ENCODE results near the gene METTL23. TPM values are rescaled to one million over a fixed set of nuclear protein-coding genes. Genes with fewer than 3 reads are reported as not detected.

METTL23 gene
- total and polyA plus RNA-seq, 8 donors: 14.4 to 34.1 (median 21.8) TPM

- ATAC-seq (no peak), DNase-seq (no peak), FAIRE-seq (no peak)
- Histone ChIP-seq H3K9me3 (no peaks in the 10 kb centered on the region), H3K27me3 (no peaks in the 10 kb centered on the region), H3K4me3 (no peak overlapping the region), H3K4me1 (no peaks in the 10 kb centered on the region), H3K36me3 (peaks cover 0 to 24% (median 0%) of the 10 kb centered on the region in 3 donors), H3K27ac (no peak overlapping the region)
- WGBS, 2 donors: 88 to 100% methylated on average over 1 of the region's 1 CpG
- intact Hi-C loops (cut with DNase I): no loop called here
- no peak for TF ChIP-seq CTCF (IDR thresholded peaks at IDR 0.05)
These were observed 22.0 kb downstream of the METTL23 start for GRCh38 chr17:76748657-76749056.

- intact Hi-C loops (cut with DNase I): no loop called here
- Histone ChIP-seq H3K36me3 (peaks cover 0 to 7% (median 6%) of the 10 kb centered on the region in 3 donors), H3K9me3 (no peaks in the 10 kb centered on the region), H3K4me1 (no peaks in the 10 kb centered on the region), H3K4me3 (no peak overlapping the region), H3K27me3 (no peaks in the 10 kb centered on the region), H3K27ac (no peak overlapping the region)
- WGBS, 2 donors: 90 to 94% methylated on average over 3 of the region's 3 CpGs
- ATAC-seq (no peak), DNase-seq (no peak), FAIRE-seq (no peak)
- no peak for TF ChIP-seq CTCF (IDR thresholded peaks at IDR 0.05)
These were observed 24.9 kb downstream of the METTL23 start for GRCh38 chr17:76751416-76751993.

GRCh38 chr17:76752006-76752405 is 25.4 kb downstream of the METTL23 start:
- H3K4me1 ChIP-seq: no peaks in the 10 kb centered on the region
- H3K9me3 ChIP-seq: no peaks in the 10 kb centered on the region
- no peaks in the 10 kb centered on the region for H3K27me3 ChIP-seq
- FAIRE-seq (no peak), ATAC-seq (no peak), DNase-seq (no peak)
- intact Hi-C loops (cut with DNase I): no loop called here
- WGBS, 2 donors: 88 to 91% methylated on average over 4 of the region's 4 CpGs
- H3K27ac ChIP-seq: no peak overlapping the region
- no peak overlapping the region for H3K4me3 ChIP-seq
- H3K36me3 ChIP-seq: peaks cover 0 to 7% (median 6%) of the 10 kb centered on the region in 3 donors
- TF ChIP-seq CTCF (IDR thresholded peaks at IDR 0.05): no peak

- TF ChIP-seq CTCF (IDR thresholded peaks at IDR 0.05): no peak
- FAIRE-seq (no peak), ATAC-seq (no peak), DNase-seq (no peak)
- no peaks in the 10 kb centered on the region for H3K9me3 ChIP-seq
- intact Hi-C loops (cut with DNase I): no loop called here
- H3K36me3 ChIP-seq: peaks cover 0 to 7% (median 6%) of the 10 kb centered on the region in 3 donors
- H3K4me3 ChIP-seq: no peak overlapping the region
- H3K4me1 ChIP-seq: no peaks in the 10 kb centered on the region
- H3K27me3 ChIP-seq: no peaks in the 10 kb centered on the region
- no peak overlapping the region for H3K27ac ChIP-seq
- WGBS, 2 donors: 91 to 94% methylated on average over 12 of the region's 12 CpGs
These were observed 26.7 kb downstream of the METTL23 start for GRCh38 chr17:76753061-76753961.

- no peaks in the 10 kb centered on the region for H3K9me3 ChIP-seq
- FAIRE-seq: no peak
- DNase-seq: no peak
- H3K27ac ChIP-seq: no peak overlapping the region
- intact Hi-C loops (cut with DNase I): no loop called here
- H3K4me3 ChIP-seq: no peak overlapping the region
- no peak for ATAC-seq
- WGBS, 2 donors: 93 to 99% methylated on average over 2 of the region's 2 CpGs
- no peaks in the 10 kb centered on the region for H3K4me1 ChIP-seq
- H3K27me3 ChIP-seq: no peaks in the 10 kb centered on the region
- H3K36me3 ChIP-seq: peaks cover 0 to 7% (median 0%) of the 10 kb centered on the region in 3 donors
- TF ChIP-seq CTCF (IDR thresholded peaks at IDR 0.05): no peak
These were observed 28.6 kb downstream of the METTL23 start for GRCh38 chr17:76755285-76755684.

All from pancreas (tissue), 10 donors.